HepG2 (cell line): ENCODE results near the gene EXOC6B. TPM values are rescaled to one million over a fixed set of nuclear protein-coding genes. Genes with fewer than 3 reads are reported as not detected.

Experiments
- ATAC-seq: fragments of 200-7000 bp; cut with Tn5 transposase; 3 replicates; pipeline ENCODE4 v1.9.1; 2020; ENCODE audit warnings: mild to moderate bottlenecking, moderate library complexity
- BruUV-seq: library from RNA; stranded (reverse); fragments of 400-500 nt; replicated peaks from 2 replicates; lab custom pipeline; 2021; lab: Mats Ljungman, UMichigan
- CTCF ChIA-PET: fragments of 300-600 bp; formaldehyde crosslinking; extraction: SDS; loops from one replicate; lab custom pipeline; 2021; ENCODE audit warnings: low total read pairs, inconsistent platforms, low intra/inter-chr PET ratio; lab: Yijun Ruan, JAX
- POLR2A ChIA-PET: fragments of 350-600 bp; sonication (Branson Sonifier 250); formaldehyde crosslinking; loops from one replicate; lab custom pipeline; 2020; ENCODE audit warnings: antibody characterized with exemption, inconsistent platforms; lab: Yijun Ruan, JAX
- DNase-seq: peaks from one replicate; pipeline ENCODE4 v3.0.0-alpha.2; 2015; ENCODE audit warnings: low spot score
- FAIRE-seq: peaks from 3 replicates; lab custom pipeline; 2011; peaks lifted over from hg19 to GRCh38; lab: Jason Lieb, UNC
- H2AFZ ChIP-seq: one replicate; pipeline ENCODE4 v1.6.1; 2011; ENCODE audit warnings: low read length, inconsistent platforms
- H3K27ac ChIP-seq: fragments of 300-600 bp; 3 replicates; pipeline ENCODE4 v1.8.0; 2011; ENCODE audit warnings: mixed run types, mild to moderate bottlenecking, mixed read lengths, low read length, inconsistent platforms; ENCODE audit not compliant: insufficient read depth; ENCODE audit errors: extremely low read length
- H3K27me3 ChIP-seq, 2 experiments: fragments of 200-600 bp in 1 of 2; 2 replicates in 1 of 2; 3 replicates in 1 of 2; pipeline versions ENCODE4 v1.6.0 to v1.8.0; 2011; ENCODE audit warnings: low read length in 2 of 2, mild to moderate bottlenecking in 2 of 2, moderate library complexity in 2 of 2, inconsistent platforms in 1 of 2; ENCODE audit not compliant: insufficient read depth in 2 of 2, control insufficient read depth in 1 of 2
- H3K36me3 ChIP-seq, 2 experiments: fragments of 200-600 bp in 1 of 2; replicated peaks in 1 of 2; 2 replicates in 1 of 2; 3 replicates in 1 of 2; pipeline versions ENCODE4 v1.5.1 to v1.8.0; 2011; ENCODE audit warnings: low read length in 2 of 2, inconsistent platforms in 1 of 2; ENCODE audit not compliant: insufficient read depth in 2 of 2, control insufficient read depth in 1 of 2
- H3K4me1 ChIP-seq: 2 replicates; pipeline ENCODE4 v1.5.1; 2012; ENCODE audit warnings: low read length, inconsistent platforms; ENCODE audit not compliant: insufficient read depth
- H3K4me2 ChIP-seq: 2 replicates; pipeline ENCODE4 v1.6.0; 2011; ENCODE audit warnings: low read depth, low read length, inconsistent platforms
- H3K4me3 ChIP-seq, 3 experiments: fragments of 200-600 bp in 1 of 3; sonication (generic), shearing (Covaris generic) in 1 of 3; replicated peaks in 1 of 3; 2 replicates each; pipeline ENCODE4 v1.5.1; 2011 to 2016; ENCODE audit warnings: low read length in 3 of 3, inconsistent platforms in 2 of 3, low read depth in 2 of 3, mild to moderate bottlenecking in 2 of 3, control low read depth in 1 of 3, mixed read lengths in 1 of 3; ENCODE audit not compliant: insufficient read depth in 1 of 3
- H3K79me2 ChIP-seq: one replicate; pipeline ENCODE4 v1.6.1; 2011; ENCODE audit warnings: low read length, inconsistent platforms; ENCODE audit not compliant: insufficient read depth
- H3K9ac ChIP-seq: 2 replicates; pipeline ENCODE4 v1.6.0; 2011; ENCODE audit warnings: mild to moderate bottlenecking, low read depth, low read length, inconsistent platforms; ENCODE audit not compliant: insufficient read depth
- H3K9me3 ChIP-seq: 2 replicates; pipeline ENCODE4 v1.5.1; 2012; ENCODE audit warnings: mild to moderate bottlenecking, low read length
- H4K20me1 ChIP-seq: 2 replicates; pipeline ENCODE4 v1.6.0; 2011; ENCODE audit warnings: inconsistent platforms, mild to moderate bottlenecking, low read length, moderate library complexity; ENCODE audit not compliant: insufficient read depth
- HMGA1 ChIP-seq: sonication (generic); formaldehyde crosslinking; conservative IDR thresholded peaks from 2 replicates; pipeline ENCODE4 v1.4.0; 2020; ENCODE audit warnings: missing genetic modification reagents
- PITX1 ChIP-seq: sonication (generic); formaldehyde crosslinking; IDR thresholded peaks from 2 replicates; pipeline ENCODE4 v1.5.1; 2020; ENCODE audit warnings: mild to moderate bottlenecking, missing genetic modification reagents
- SCMH1 ChIP-seq: sonication (generic); formaldehyde crosslinking; IDR thresholded peaks from 2 replicates; pipeline ENCODE4 v1.9.0; 2021; ENCODE audit warnings: missing genetic modification reagents, mild to moderate bottlenecking, borderline replicate concordance
- SMARCE1 ChIP-seq: fragments of 450-650 bp; IDR thresholded peaks from 2 replicates; pipeline ENCODE4 v1.6.1; 2017; ENCODE audit warnings: borderline replicate concordance
- ZNF333 ChIP-seq: sonication (generic); formaldehyde crosslinking; IDR thresholded peaks from 2 replicates; pipeline ENCODE4 v1.4.0; 2020; ENCODE audit warnings: mild to moderate bottlenecking, missing genetic modification reagents, borderline replicate concordance
- ZNF33B ChIP-seq: sonication (generic); formaldehyde crosslinking; IDR thresholded peaks from 2 replicates; pipeline ENCODE4 v1.5.1; 2020; ENCODE audit warnings: mild to moderate bottlenecking, missing genetic modification reagents
- WGBS: methylation state at CpG from one replicate; pipeline ENCODE4 v1.1.6; 2017; ENCODE audit warnings: low lambda C conversion rate; 5-methylcytosine and 5-hydroxymethylcytosine counted together
- in situ Hi-C: cut with HindIII; loops from 2 replicates; pipeline ENCODE4 v1.10.0; 2017; ENCODE audit warnings: low pct_unique_long_range_greater_than_20kb; ENCODE audit not compliant: extremely low pct_ligation_motif_present
- intact Hi-C: fragments of 100-400 bp; cut with micrococcal nuclease; formaldehyde crosslinking; loops from one replicate; pipeline ENCODE4 v1.10.0; 2022; ENCODE audit not compliant: unreplicated experiment
- polyA plus RNA-seq, 8 experiments: library from polyadenylated mRNA; depleted of rRNA in 3 of 8; stranded (reverse) in 7 of 8; unstranded in 1 of 8; fragments of >200 nt; fragmentation: Illumina TruSeq in 4 of 8; extraction: Trizol in 4 of 8; gene quantifications; 2 replicates each; pipeline versions ENCODE4 v1.2.1 to v1.2.3, GENCODE V29; 2011 to 2016; ENCODE audit warnings: low read depth in 4 of 8, missing spikeins in 1 of 8, mixed read lengths in 1 of 8; ENCODE audit not compliant: insufficient read depth in 1 of 8
- total RNA-seq, 5 experiments: library from RNA; depleted of rRNA; stranded (reverse); fragments of >200 nt; fragmentation: Illumina TruSeq; extraction: Trizol; gene quantifications; 2 replicates each; pipeline ENCODE4 v1.2.3, GENCODE V29; 2016; ENCODE audit warnings: low read depth in 1 of 5
- TF ChIP-seq, protein P1 (sequence below): sonication (generic); formaldehyde crosslinking; IDR thresholded peaks from 2 replicates; pipeline ENCODE4 v1.8.0; 2022; ENCODE audit warnings: mild to moderate bottlenecking, missing genetic modification reagents, moderate library complexity
- TF ChIP-seq, protein P2 (sequence below): sonication (generic); formaldehyde crosslinking; IDR thresholded peaks from 2 replicates; pipeline ENCODE4 v1.5.0; 2020; ENCODE audit warnings: mild to moderate bottlenecking, missing genetic modification reagents, borderline replicate concordance

EXOC6B gene
- total and polyA plus RNA-seq, 2 of the 13 experiments (the other 11 are each of a cell fraction or from before 2014, with no cell fraction given), result 9.1 to 15.9 TPM

DNA sequence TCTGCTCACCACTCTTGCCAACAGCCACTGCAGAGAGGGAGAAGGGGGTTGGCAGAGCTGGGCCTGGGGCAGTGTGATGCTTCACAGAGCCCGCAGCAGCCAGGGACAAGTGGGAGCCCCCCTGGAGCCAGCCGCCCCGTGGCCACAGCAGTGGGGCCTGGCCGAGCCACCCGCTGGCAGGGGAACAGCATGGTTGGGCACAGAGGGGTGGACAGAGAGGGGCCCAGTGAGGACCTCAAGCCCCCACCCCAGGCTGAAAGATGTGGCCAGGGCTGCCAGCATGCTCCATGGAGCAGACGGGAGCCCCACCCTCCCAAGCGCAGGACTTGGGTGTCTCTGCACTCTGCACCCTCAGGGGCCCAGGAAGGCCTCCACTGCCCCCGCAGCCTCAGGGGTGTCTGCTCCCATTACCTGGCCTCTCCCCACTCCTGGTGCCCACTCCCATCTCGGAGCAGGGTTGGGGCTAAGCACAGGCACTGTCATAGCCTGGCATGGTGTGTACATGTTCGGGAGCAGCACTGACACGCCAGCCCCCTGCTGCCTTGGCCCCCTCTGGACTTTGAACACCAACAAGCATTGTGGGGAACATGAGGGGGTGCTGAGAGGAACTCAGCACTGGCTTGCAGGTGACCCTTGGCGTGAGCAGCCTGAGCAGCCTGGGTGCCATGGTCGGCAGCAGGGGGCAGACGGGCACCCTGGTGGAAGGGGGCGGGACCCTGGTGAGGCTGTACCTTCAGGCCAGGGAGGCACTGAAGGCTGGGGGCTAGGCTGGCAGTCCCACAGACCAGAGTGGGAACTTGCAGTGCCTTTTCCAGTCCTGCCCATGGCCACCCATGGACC is 398.6 kb downstream of the EXOC6B start:
- no peak for TF ChIP-seq SMARCE1
- POLR2A ChIA-PET, result no interaction called here
- no peak for DNase-seq

GRCh38 chr2:72425996-72426395 is 399.8 kb downstream of the EXOC6B start:
- intact Hi-C loops, result no loop called here
- Histone ChIP-seq H2AFZ (no peak overlapping the region), H3K4me1 (no peaks in the 10 kb centered on the region), H3K9me3 (no peaks in the 10 kb centered on the region), H3K27ac (no peak overlapping the region), H3K79me2 (no peaks in the 10 kb centered on the region), H3K27me3 (no peaks in the 10 kb centered on the region), H3K36me3 (no peaks in the 10 kb centered on the region; a peak in 1 of 5 replicates), H3K4me3 (no peak overlapping the region), H3K9ac (no peak overlapping the region), H3K4me2 (no peak overlapping the region), H4K20me1 (no peaks in the 10 kb centered on the region)
- CTCF ChIA-PET, result no interaction called here
- POLR2A ChIA-PET, result no interaction called here
- no peak for ATAC-seq
- no TSS peak for BruUV-seq
- in situ Hi-C loops, result no loop called here
- peak; percentile 47 for FAIRE-seq
- no peak for DNase-seq
- TF ChIP-seq ZNF33B (CRISPR knock-in tag) (no peak), HMGA1 (CRISPR knock-in tag) (no peak), SCMH1 (CRISPR knock-in tag) (no peak), PITX1 (no peak), ZNF333 (CRISPR knock-in tag) (no peak)
- TF ChIP-seq, protein P1, sequence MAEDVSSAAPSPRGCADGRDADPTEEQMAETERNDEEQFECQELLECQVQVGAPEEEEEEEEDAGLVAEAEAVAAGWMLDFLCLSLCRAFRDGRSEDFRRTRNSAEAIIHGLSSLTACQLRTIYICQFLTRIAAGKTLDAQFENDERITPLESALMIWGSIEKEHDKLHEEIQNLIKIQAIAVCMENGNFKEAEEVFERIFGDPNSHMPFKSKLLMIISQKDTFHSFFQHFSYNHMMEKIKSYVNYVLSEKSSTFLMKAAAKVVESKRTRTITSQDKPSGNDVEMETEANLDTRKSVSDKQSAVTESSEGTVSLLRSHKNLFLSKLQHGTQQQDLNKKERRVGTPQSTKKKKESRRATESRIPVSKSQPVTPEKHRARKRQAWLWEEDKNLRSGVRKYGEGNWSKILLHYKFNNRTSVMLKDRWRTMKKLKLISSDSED (CRISPR knock-in tag), result no peak
- TF ChIP-seq, protein P2, sequence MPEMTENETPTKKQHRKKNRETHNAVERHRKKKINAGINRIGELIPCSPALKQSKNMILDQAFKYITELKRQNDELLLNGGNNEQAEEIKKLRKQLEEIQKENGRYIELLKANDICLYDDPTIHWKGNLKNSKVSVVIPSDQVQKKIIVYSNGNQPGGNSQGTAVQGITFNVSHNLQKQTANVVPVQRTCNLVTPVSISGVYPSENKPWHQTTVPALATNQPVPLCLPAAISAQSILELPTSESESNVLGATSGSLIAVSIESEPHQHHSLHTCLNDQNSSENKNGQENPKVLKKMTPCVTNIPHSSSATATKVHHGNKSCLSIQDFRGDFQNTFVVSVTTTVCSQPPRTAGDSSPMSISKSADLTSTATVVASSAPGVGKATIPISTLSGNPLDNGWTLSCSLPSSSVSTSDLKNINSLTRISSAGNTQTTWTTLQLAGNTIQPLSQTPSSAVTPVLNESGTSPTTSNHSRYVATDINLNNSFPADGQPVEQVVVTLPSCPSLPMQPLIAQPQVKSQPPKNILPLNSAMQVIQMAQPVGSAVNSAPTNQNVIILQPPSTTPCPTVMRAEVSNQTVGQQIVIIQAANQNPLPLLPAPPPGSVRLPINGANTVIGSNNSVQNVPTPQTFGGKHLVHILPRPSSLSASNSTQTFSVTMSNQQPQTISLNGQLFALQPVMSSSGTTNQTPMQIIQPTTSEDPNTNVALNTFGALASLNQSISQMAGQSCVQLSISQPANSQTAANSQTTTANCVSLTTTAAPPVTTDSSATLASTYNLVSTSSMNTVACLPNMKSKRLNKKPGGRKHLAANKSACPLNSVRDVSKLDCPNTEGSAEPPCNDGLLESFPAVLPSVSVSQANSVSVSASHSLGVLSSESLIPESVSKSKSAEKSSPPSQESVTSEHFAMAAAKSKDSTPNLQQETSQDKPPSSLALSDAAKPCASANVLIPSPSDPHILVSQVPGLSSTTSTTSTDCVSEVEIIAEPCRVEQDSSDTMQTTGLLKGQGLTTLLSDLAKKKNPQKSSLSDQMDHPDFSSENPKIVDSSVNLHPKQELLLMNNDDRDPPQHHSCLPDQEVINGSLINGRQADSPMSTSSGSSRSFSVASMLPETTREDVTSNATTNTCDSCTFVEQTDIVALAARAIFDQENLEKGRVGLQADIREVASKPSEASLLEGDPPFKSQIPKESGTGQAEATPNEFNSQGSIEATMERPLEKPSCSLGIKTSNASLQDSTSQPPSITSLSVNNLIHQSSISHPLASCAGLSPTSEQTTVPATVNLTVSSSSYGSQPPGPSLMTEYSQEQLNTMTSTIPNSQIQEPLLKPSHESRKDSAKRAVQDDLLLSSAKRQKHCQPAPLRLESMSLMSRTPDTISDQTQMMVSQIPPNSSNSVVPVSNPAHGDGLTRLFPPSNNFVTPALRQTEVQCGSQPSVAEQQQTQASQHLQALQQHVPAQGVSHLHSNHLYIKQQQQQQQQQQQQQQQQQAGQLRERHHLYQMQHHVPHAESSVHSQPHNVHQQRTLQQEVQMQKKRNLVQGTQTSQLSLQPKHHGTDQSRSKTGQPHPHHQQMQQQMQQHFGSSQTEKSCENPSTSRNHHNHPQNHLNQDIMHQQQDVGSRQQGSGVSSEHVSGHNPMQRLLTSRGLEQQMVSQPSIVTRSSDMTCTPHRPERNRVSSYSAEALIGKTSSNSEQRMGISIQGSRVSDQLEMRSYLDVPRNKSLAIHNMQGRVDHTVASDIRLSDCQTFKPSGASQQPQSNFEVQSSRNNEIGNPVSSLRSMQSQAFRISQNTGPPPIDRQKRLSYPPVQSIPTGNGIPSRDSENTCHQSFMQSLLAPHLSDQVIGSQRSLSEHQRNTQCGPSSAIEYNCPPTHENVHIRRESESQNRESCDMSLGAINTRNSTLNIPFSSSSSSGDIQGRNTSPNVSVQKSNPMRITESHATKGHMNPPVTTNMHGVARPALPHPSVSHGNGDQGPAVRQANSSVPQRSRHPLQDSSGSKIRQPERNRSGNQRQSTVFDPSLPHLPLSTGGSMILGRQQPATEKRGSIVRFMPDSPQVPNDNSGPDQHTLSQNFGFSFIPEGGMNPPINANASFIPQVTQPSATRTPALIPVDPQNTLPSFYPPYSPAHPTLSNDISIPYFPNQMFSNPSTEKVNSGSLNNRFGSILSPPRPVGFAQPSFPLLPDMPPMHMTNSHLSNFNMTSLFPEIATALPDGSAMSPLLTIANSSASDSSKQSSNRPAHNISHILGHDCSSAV (CRISPR knock-in tag), result no peak

More for the DNA sequence above, 398.6 kb downstream of the EXOC6B start:
- CTCF ChIA-PET, result no interaction called here
- Histone ChIP-seq H3K27ac (no peak overlapping the region), H4K20me1 (no peaks in the 10 kb centered on the region), H3K4me3 (no peak overlapping the region), H3K79me2 (no peaks in the 10 kb centered on the region), H2AFZ (no peak overlapping the region), H3K9me3 (no peaks in the 10 kb centered on the region), H3K4me2 (no peak overlapping the region), H3K9ac (no peak overlapping the region), H3K27me3 (no peaks in the 10 kb centered on the region), H3K4me1 (no peaks in the 10 kb centered on the region), H3K36me3 (no peaks in the 10 kb centered on the region; a peak in 1 of 5 replicates)
- no TSS peak for BruUV-seq
- in situ Hi-C loops (no loop called here), intact Hi-C loops (no loop called here)
- 92% methylated on average over 5 of the region's 15 CpGs for WGBS
- FAIRE-seq (no peak), ATAC-seq (peak; percentile 50)
